ENCODE data around the gene PPP1R14D. TPM values are rescaled to one million over a fixed set of nuclear protein-coding genes. Genes with fewer than 3 reads are reported as not detected.

Gene PPP1R14D
- total RNA-seq, 1 experiment from 2014 or later, result 0.65 TPM

GRCh38 chr15:40871749-40872617 is 43.5 kb upstream of the PPP1R14D start:
- Histone ChIP-seq H3K4me1 (replicated peaks; ENCODE audit: insufficient read depth) (peaks cover 48% of the 10 kb centered on the region), H3K27me3 (ENCODE audit: insufficient read depth, low read depth) (no peaks in the 10 kb centered on the region), H3K27ac (peak overlapping the region; percentile 91), H3K9me2 (ENCODE audit: insufficient read depth) (no peaks in the 10 kb centered on the region), H4K20me1 (ENCODE audit: insufficient read depth) (no peaks in the 10 kb centered on the region), H3K9me3 (ENCODE audit: insufficient read depth, low read depth) (no peaks in the 10 kb centered on the region), H3K4me3 (peak overlapping the region; percentile 81), H3F3A (ENCODE audit: insufficient read depth, low read depth) (peaks cover 30% of the 10 kb centered on the region), H3K79me2 (ENCODE audit: low read depth) (peaks cover 25% of the 10 kb centered on the region), H3K4me2 (peak overlapping the region; percentile 92), H2AFZ (no peak overlapping the region), H3K36me3 (ENCODE audit: low read depth) (peaks cover 3% of the 10 kb centered on the region; the same call in 1 of the 2 replicates)
- ChIA-PET POLR2A (ENCODE audit: unreplicated experiment) (interaction anchor here (0.6 to 0.8 kb wide), 3 partner anchors 10 to 56 kb away, joined by 4 to 15 read pairs (median 5); no protein-coding TSS in a partner anchor), CTCF (interaction anchor here (0.6 to 3.8 kb wide), 3 partner anchors 14 to 22 kb away, joined by 3 to 61 read pairs (median 19); partner anchors contain the start of gene VPS18)
- DNase-seq, result peak; percentile 83 to 88
- no TSS peak for BruUV-seq (replicated peaks)
- intact Hi-C loops (cut with micrococcal nuclease; ENCODE audit: unreplicated experiment), result loop anchor here (1.0 to 10.0 kb wide), 2 partner anchors 15 to 767 kb away; partner anchors contain the start of gene BMF
- no peak for TF ChIP-seq EZH2 (IDR thresholded peaks at IDR 0.05; ENCODE audit: low read depth)
- no peak for TF ChIP-seq CTCF (conservative IDR thresholded peaks at IDR 0.05)

- Histone ChIP-seq H3K27ac (no peak overlapping the region), H3K4me3 (no peak overlapping the region), H3F3A (ENCODE audit: insufficient read depth, low read depth) (peaks cover 31% of the 10 kb centered on the region), H3K9me2 (ENCODE audit: insufficient read depth) (no peaks in the 10 kb centered on the region), H3K27me3 (ENCODE audit: insufficient read depth, low read depth) (no peaks in the 10 kb centered on the region), H4K20me1 (ENCODE audit: insufficient read depth) (no peaks in the 10 kb centered on the region), H2AFZ (no peak overlapping the region), H3K79me2 (ENCODE audit: low read depth) (peaks cover 25% of the 10 kb centered on the region), H3K4me1 (replicated peaks; ENCODE audit: insufficient read depth) (peaks cover 47% of the 10 kb centered on the region), H3K4me2 (peak overlapping the region; percentile 92; the same call in 1 of the 2 replicates), H3K9me3 (ENCODE audit: insufficient read depth, low read depth) (no peaks in the 10 kb centered on the region), H3K36me3 (ENCODE audit: low read depth) (peaks cover 3% of the 10 kb centered on the region; the same call in 1 of the 2 replicates)
- TF ChIP-seq EZH2 (IDR thresholded peaks at IDR 0.05; ENCODE audit: low read depth) (no peak), CTCF (conservative IDR thresholded peaks at IDR 0.05) (no peak)
- DNase-seq, result no peak
- ChIA-PET CTCF (interaction anchor here (0.6 to 2.9 kb wide), 2 partner anchors 21 to 549 kb away, joined by 3 to 19 read pairs; no protein-coding TSS in a partner anchor), POLR2A (ENCODE audit: unreplicated experiment) (interaction anchor here (0.5 kb wide), 1 partner anchor 14 kb away, joined by 3 read pairs; no protein-coding TSS in a partner anchor)
- BruUV-seq (replicated peaks), result no TSS peak
- intact Hi-C loops (cut with micrococcal nuclease; ENCODE audit: unreplicated experiment), result loop anchor here (10.0 kb wide), 1 partner anchor 766 kb away; the partner anchor contains the start of gene BMF
Measured at GRCh38 chr15:40870716-40871115, 42.2 kb upstream of the PPP1R14D start.

- Histone ChIP-seq H3K9me2 (ENCODE audit: insufficient read depth) (no peaks in the 10 kb centered on the region), H4K20me1 (ENCODE audit: insufficient read depth) (no peaks in the 10 kb centered on the region), H3K4me1 (replicated peaks; ENCODE audit: insufficient read depth) (peaks cover 56% of the 10 kb centered on the region), H3K9me3 (ENCODE audit: insufficient read depth, low read depth) (no peaks in the 10 kb centered on the region), H3K36me3 (ENCODE audit: low read depth) (peaks cover 3% of the 10 kb centered on the region; the same call in 1 of the 2 replicates), H3K4me2 (no peak overlapping the region), H3K4me3 (no peak overlapping the region), H3K27ac (no peak overlapping the region), H2AFZ (no peak overlapping the region), H3K79me2 (ENCODE audit: low read depth) (peaks cover 25% of the 10 kb centered on the region), H3F3A (ENCODE audit: insufficient read depth, low read depth) (peaks cover 34% of the 10 kb centered on the region), H3K27me3 (ENCODE audit: insufficient read depth, low read depth) (no peaks in the 10 kb centered on the region)
- TF ChIP-seq CTCF (conservative IDR thresholded peaks at IDR 0.05) (no peak), EZH2 (IDR thresholded peaks at IDR 0.05; ENCODE audit: low read depth) (no peak)
- ChIA-PET CTCF (interaction anchor here (0.9 kb wide), 1 partner anchor 8 kb away, joined by 3 read pairs; no protein-coding TSS in a partner anchor), POLR2A (ENCODE audit: unreplicated experiment) (interaction anchor here (0.5 kb wide), 1 partner anchor 414 kb away, joined by 3 read pairs; no protein-coding TSS in a partner anchor)
- DNase-seq, result no peak
- BruUV-seq (replicated peaks), result no TSS peak
- intact Hi-C loops (cut with micrococcal nuclease; ENCODE audit: unreplicated experiment), result loop anchor here (10.0 kb wide), 1 partner anchor 765 kb away; the partner anchor contains the start of gene BMF
Measured at GRCh38 chr15:40869686-40870085, 41.2 kb upstream of the PPP1R14D start.
